OCI-LY7 (cell line): ENCODE data around the gene PTPRE.

Source experiments
- CTCF ChIP-seq: fragments of 200-600 bp; sonication (generic); conservative IDR thresholded peaks from 2 replicates; pipeline ENCODE4 v1.5.1; 2014; ENCODE audit warnings: mild to moderate bottlenecking, antibody characterized with exemption, low read length, moderate library complexity, mixed read lengths
- EZH2phosphoT487 ChIP-seq: fragments of 200-600 bp; sonication (generic); IDR thresholded peaks from 2 replicates; pipeline ENCODE4 v1.6.1; 2018; ENCODE audit warnings: low read depth, borderline replicate concordance, mild to moderate bottlenecking, mixed run types, antibody characterized with exemption, low read length, moderate library complexity, mixed read lengths

GRCh38 chr10:127906548-127907377, at the start of gene PTPRE:
- TF ChIP-seq CTCF: no peak
- TF ChIP-seq EZH2phosphoT487: no peak
